ENCODE results near the gene KCTD6.

KCTD6 gene

GRCh38 chr3:58537412-58538301 lies 45.8 kb downstream of the KCTD6 start:
- no peaks in the 10 kb centered on the region for H3K27me3 ChIP-seq (ENCODE audit: insufficient read depth, poor library complexity, severe bottlenecking)
- TF ChIP-seq GABPA (IDR thresholded peaks at IDR 0.05; ENCODE audit: low read depth) (no peak), POLR2AphosphoS5 (IDR thresholded peaks at IDR 0.05; ENCODE audit: low read depth) (no peak), CTCF (IDR thresholded peaks at IDR 0.05; ENCODE audit: insufficient read depth, low read length) (no peak), REST (IDR thresholded peaks at IDR 0.05; ENCODE audit: insufficient replicate concordance, low read depth) (no peak), SPI1 (IDR thresholded peaks at IDR 0.05; ENCODE audit: borderline replicate concordance, low read depth) (no peak)
- H3K4me3 ChIP-seq (replicated peaks; ENCODE audit: insufficient read depth, low read length): no peak overlapping the region
- H3K27ac ChIP-seq (replicated peaks): no peak overlapping the region
- no peak for DNase-seq (ENCODE audit: low read depth in 1 of 2, low spot score in 1 of 2)

- Histone ChIP-seq H3K4me3 (replicated peaks; ENCODE audit: insufficient read depth, low read length) (no peak overlapping the region), H3K27ac (replicated peaks) (no peak overlapping the region), H3K27me3 (ENCODE audit: insufficient read depth, poor library complexity, severe bottlenecking) (no peaks in the 10 kb centered on the region)
- DNase-seq (ENCODE audit: low read depth in 1 of 2, low spot score in 1 of 2): no peak
- TF ChIP-seq GABPA (IDR thresholded peaks at IDR 0.05; ENCODE audit: low read depth) (no peak), POLR2AphosphoS5 (IDR thresholded peaks at IDR 0.05; ENCODE audit: low read depth) (no peak), CTCF (IDR thresholded peaks at IDR 0.05; ENCODE audit: insufficient read depth, low read length) (no peak), SPI1 (IDR thresholded peaks at IDR 0.05; ENCODE audit: borderline replicate concordance, low read depth) (no peak)
These were observed 47.7 kb downstream of the KCTD6 start for GRCh38 chr3:58539626-58540025.

GRCh38 chr3:58540176-58540858 lies 48.4 kb downstream of the KCTD6 start:
- no peak for TF ChIP-seq GABPA (IDR thresholded peaks at IDR 0.05; ENCODE audit: low read depth)
- no peak for TF ChIP-seq SPI1 (IDR thresholded peaks at IDR 0.05; ENCODE audit: borderline replicate concordance, low read depth)
- no peak for TF ChIP-seq CTCF (IDR thresholded peaks at IDR 0.05; ENCODE audit: insufficient read depth, low read length)
- no peak for TF ChIP-seq REST (IDR thresholded peaks at IDR 0.05; ENCODE audit: insufficient replicate concordance, low read depth)
- TF ChIP-seq POLR2AphosphoS5 (IDR thresholded peaks at IDR 0.05; ENCODE audit: low read depth): no peak
- H3K4me3 ChIP-seq (replicated peaks; ENCODE audit: insufficient read depth, low read length): no peak overlapping the region

More at GRCh38 chr3:58540176-58540858, 48.4 kb downstream of the KCTD6 start:
- H3K27me3 ChIP-seq (ENCODE audit: insufficient read depth, poor library complexity, severe bottlenecking): no peaks in the 10 kb centered on the region
- DNase-seq (ENCODE audit: low read depth in 1 of 2, low spot score in 1 of 2): no peak
- H3K27ac ChIP-seq (replicated peaks): no peak overlapping the region

Measured in HL-60 (cell line).